Upper lobe of left lung (tissue), 6 donors: Measurements from ENCODE around the gene NHLRC2. TPM values are rescaled to one million over a fixed set of nuclear protein-coding genes. Genes with fewer than 3 reads are reported as not detected.
"Not testable (repeated sequence)": the region's sequence is repeated elsewhere in the genome, so short reads cannot be mapped to it uniquely, and the experiment has no call there.

Experiments used
- ATAC-seq, 2 donors: fragments of 200-7000 bp; cut with Tn5 transposase; one replicate each; pipeline ENCODE4 v1.9.1; 2022; ENCODE audit warnings: mild to moderate bottlenecking in 2 of 2, moderate library complexity in 2 of 2; ENCODE audit not compliant: low FRiP score in 2 of 2
- DNase-seq, 2 donors: peaks; one replicate each; pipeline ENCODE4 v3.0.0-alpha.2; 2019 to 2020
- H3K27ac ChIP-seq, 4 donors: fragments of 200-600 bp; sonication (generic); one replicate each; pipeline ENCODE4 v1.5.1; 2016 to 2019
- H3K27me3 ChIP-seq, 4 donors: fragments of 200-600 bp; sonication (generic); one replicate each; pipeline ENCODE4 v1.5.1; 2017 to 2019
- H3K36me3 ChIP-seq, 4 donors: fragments of 200-600 bp; sonication (generic); one replicate each; pipeline ENCODE4 v1.5.1; 2016 to 2019
- H3K4me1 ChIP-seq, 4 donors: fragments of 200-600 bp; sonication (generic); one replicate each; pipeline ENCODE4 v1.5.1; 2018 to 2019
- H3K4me3 ChIP-seq, 4 donors: fragments of 200-600 bp; sonication (generic); one replicate each; pipeline ENCODE4 v1.5.1; 2017 to 2019; ENCODE audit warnings: mild to moderate bottlenecking in 2 of 4, moderate library complexity in 1 of 4
- H3K9me3 ChIP-seq, 4 donors: fragments of 200-600 bp; sonication (generic); one replicate each; pipeline ENCODE4 v1.5.1; 2018 to 2019
- EP300 ChIP-seq, 4 donors: sonication (generic); formaldehyde crosslinking; IDR thresholded peaks; one replicate each; pipeline ENCODE4 v1.5.1; 2017; ENCODE audit warnings: antibody characterized with exemption in 4 of 4, control low read depth in 2 of 4
- POLR2A ChIP-seq, 4 donors: fragments of 450-650 bp; IDR thresholded peaks; one replicate each; pipeline ENCODE4 v1.5.1; 2016 to 2017; ENCODE audit warnings: antibody characterized with exemption in 4 of 4, mild to moderate bottlenecking in 2 of 4
- POLR2AphosphoS5 ChIP-seq, 2 donors: sonication (generic); formaldehyde crosslinking; IDR thresholded peaks; one replicate each; pipeline ENCODE4 v1.5.1; 2017; ENCODE audit warnings: antibody characterized with exemption in 2 of 2
- WGBS, 2 donors: methylation state at CpG; one replicate each; pipeline ENCODE4 v1.1.5; 2017 to 2018; 5-methylcytosine and 5-hydroxymethylcytosine counted together
- total RNA-seq, 6 donors: library from RNA; depleted of rRNA in 4 of 6; stranded (reverse); fragments of >200 nt in 4 of 6; gene quantifications; one replicate each; pipeline versions ENCODE4 v1.1.0 to v1.2.1, GENCODE V29; 2016 to 2021
- TF ChIP-seq, protein P1 (sequence below), 6 experiments: fragments of 450-650 bp in 4 of 6; fragments of 200-600 bp in 2 of 6; sonication (generic) in 2 of 6; IDR thresholded peaks; one replicate each; pipeline ENCODE4 v1.5.1; 2016 to 2019; ENCODE audit warnings: antibody characterized with exemption in 6 of 6
- donor health status: DM: no; HTN: no; CAD: no; lungs with moderate emphysema.
- donor health status: DM: no; HTN: yes; CAD: no; lungs with severe emphysema.

Gene NHLRC2
- total RNA-seq = 10 to 100 TPM; 24.2 to 55.5 (median 39.7) TPM

DNA sequence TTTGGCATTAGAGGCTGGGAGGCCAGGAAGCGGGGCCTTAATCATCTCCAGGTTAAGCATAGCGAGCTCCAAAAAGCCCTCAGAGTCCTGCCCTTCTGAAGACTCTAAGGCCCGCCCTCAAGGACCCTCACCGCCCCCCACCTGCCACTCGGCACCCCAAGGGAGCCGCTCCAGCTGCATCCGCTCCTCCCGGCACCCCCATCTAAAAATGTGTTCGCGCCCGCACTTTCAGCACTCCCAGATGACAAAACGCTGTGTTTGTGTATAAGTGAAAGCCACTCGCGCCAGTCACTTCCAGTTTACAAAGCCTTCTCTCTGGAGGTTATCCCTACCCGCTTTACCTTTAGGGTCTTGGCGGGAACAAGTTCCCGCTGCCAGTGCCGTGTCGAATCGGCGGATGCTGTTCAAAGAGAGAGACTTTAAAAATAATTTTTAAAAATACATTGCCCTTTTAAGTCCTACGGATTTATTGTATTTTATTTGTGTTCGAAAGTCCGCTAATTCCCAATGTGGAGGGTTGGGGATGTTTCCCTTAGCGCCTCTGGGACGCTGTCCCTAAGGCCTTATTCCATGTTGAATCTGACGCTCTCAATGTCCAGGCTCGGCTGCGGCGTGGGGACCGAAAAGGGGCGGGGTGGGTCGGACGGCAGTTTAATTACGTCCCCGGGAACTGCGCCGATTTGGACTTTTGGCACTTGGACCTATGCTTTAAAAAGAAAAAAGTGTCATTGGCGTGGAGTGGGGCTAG is at the start of gene NHLRC2, which contains the start of gene DCLRE1A:
Gene NHLRC2, plus strand, starts transcription at position 649 of the 748 bp plus-strand sequence. CDS start 212 bp downstream, outside the sequence.
Gene DCLRE1A, minus strand, starts transcription at position 70 of the 748 bp plus-strand sequence. CDS start 900 bp downstream, outside the sequence.
- peaks cover 0 to 3% (median 0%) of the 10 kb centered on the region in 4 donors for H3K36me3 ChIP-seq
- H3K9me3 ChIP-seq = no peaks in the 10 kb centered on the region
- DNase-seq (peak; percentile 80 to 81), ATAC-seq (peak; percentile 92 to 95)
- peak within 1 kb of the TSS; percentile 46 to 86 (median 75) for H3K4me3 ChIP-seq
- H3K4me1 ChIP-seq = peaks cover 24 to 69% (median 39%) of the 10 kb centered on the region in 4 donors
- no peaks in the 10 kb centered on the region for H3K27me3 ChIP-seq
- 0% methylated on average over 34 to 39 of the region's 39 CpGs for WGBS, 2 donors
- peak within 1 kb of the TSS; percentile 92 to 97 (median 94) for H3K27ac ChIP-seq
- TF ChIP-seq POLR2AphosphoS5 (IDR thresholded peaks at IDR 0.05) (peak; percentile 22 to 35), EP300 (IDR thresholded peaks at IDR 0.05) (no peak), POLR2A (IDR thresholded peaks at IDR 0.05) (peak in 1 of 4 donors; percentile 50)

DNA sequence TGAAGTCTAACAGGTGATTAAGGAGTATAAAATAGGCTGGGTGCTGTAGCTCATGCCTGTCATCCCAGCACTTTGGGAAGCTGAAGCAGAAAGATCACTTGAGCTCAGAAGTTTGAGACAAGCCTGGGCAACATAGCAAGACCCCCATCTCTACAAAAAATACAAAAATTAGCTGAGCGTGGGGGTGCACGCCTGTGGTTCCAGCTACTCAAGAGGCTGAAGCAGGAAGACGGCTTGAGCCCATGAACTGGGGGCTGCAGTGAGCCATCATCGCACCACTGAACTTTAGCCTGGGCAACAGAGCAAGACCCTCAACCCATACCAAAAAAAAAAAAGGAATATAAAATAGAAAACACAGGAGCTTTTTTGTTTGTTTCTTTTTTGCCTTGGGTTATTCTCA is 48.0 kb upstream of the NHLRC2 start:
- ATAC-seq (no peak), DNase-seq (no peak)
- no peak overlapping the region for H3K4me3 ChIP-seq
- no peaks in the 10 kb centered on the region for H3K27me3 ChIP-seq
- H3K27ac ChIP-seq = no peak overlapping the region
- no peaks in the 10 kb centered on the region for H3K9me3 ChIP-seq
- TF ChIP-seq, protein P1, sequence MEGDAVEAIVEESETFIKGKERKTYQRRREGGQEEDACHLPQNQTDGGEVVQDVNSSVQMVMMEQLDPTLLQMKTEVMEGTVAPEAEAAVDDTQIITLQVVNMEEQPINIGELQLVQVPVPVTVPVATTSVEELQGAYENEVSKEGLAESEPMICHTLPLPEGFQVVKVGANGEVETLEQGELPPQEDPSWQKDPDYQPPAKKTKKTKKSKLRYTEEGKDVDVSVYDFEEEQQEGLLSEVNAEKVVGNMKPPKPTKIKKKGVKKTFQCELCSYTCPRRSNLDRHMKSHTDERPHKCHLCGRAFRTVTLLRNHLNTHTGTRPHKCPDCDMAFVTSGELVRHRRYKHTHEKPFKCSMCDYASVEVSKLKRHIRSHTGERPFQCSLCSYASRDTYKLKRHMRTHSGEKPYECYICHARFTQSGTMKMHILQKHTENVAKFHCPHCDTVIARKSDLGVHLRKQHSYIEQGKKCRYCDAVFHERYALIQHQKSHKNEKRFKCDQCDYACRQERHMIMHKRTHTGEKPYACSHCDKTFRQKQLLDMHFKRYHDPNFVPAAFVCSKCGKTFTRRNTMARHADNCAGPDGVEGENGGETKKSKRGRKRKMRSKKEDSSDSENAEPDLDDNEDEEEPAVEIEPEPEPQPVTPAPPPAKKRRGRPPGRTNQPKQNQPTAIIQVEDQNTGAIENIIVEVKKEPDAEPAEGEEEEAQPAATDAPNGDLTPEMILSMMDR (IDR thresholded peaks at IDR 0.05) = no peak
- TF ChIP-seq POLR2A (IDR thresholded peaks at IDR 0.05) = no peak
- no peak for TF ChIP-seq EP300 (IDR thresholded peaks at IDR 0.05)
- no peak for TF ChIP-seq POLR2AphosphoS5 (IDR thresholded peaks at IDR 0.05)
- no peaks in the 10 kb centered on the region for H3K36me3 ChIP-seq
- H3K4me1 ChIP-seq = no peaks in the 10 kb centered on the region
- 93 to 96% methylated on average over 4 of the region's 4 CpGs for WGBS, 2 donors

DNA sequence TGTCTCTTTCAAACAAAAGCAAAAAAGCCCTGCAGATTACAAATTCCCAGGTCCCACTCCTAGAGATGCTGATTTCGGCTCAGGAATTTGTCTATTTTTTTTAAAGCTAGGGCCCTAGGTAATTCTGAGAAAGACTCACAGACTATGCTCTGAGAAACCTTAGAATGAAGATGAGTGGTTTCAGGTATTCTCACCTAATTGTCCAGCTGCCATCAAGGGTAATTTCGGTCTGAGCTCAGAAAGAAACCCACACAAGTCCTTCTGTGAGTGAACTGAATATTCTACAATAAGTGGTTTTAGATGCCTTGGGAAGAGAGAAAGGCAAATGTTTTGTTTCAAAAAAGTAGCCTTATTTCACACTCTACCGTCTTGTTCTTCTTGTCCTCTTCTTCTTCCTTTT is 46.3 kb upstream of the NHLRC2 start:
- ATAC-seq (no peak), DNase-seq (no peak)
- Histone ChIP-seq H3K9me3 (no peaks in the 10 kb centered on the region), H3K4me1 (no peaks in the 10 kb centered on the region), H3K27me3 (no peaks in the 10 kb centered on the region), H3K4me3 (no peak overlapping the region), H3K36me3 (no peaks in the 10 kb centered on the region), H3K27ac (no peak overlapping the region)
- TF ChIP-seq, protein P1 (IDR thresholded peaks at IDR 0.05) = no peak
- no peak for TF ChIP-seq POLR2A (IDR thresholded peaks at IDR 0.05)
- TF ChIP-seq EP300 (IDR thresholded peaks at IDR 0.05) = no peak
- TF ChIP-seq POLR2AphosphoS5 (IDR thresholded peaks at IDR 0.05) = no peak
- 85% methylated on average over 3 of the region's 3 CpGs for WGBS, 2 donors

DNA sequence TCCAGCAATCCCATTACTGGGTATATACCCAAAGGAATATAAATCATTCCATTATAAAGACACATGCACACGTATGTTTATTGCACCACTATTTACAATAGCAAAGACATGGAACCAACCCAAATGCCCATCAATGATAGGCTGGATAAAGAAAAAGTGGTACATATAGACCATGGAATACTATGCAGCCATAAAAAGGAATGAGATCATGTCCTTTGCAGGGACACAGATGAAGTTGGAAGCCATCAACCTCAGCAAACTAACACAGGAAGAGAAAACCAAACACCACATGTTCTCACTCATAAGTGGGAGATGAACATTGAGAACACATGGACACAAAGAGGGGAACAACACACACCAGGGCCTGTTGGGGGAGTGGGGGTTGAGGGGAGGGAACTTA is 39.8 kb upstream of the NHLRC2 start:
- H3K9me3 ChIP-seq, H3K4me1 ChIP-seq, DNase-seq, H3K27me3 ChIP-seq, H3K4me3 ChIP-seq, ATAC-seq, H3K36me3 ChIP-seq, H3K27ac ChIP-seq: not testable (repeated sequence)
- WGBS, 2 donors = 89 to 100% methylated on average over 1 of the region's 1 CpG

- Histone ChIP-seq H3K4me1 (no peaks in the 10 kb centered on the region), H3K27me3 (no peaks in the 10 kb centered on the region), H3K9me3 (no peaks in the 10 kb centered on the region), H3K36me3 (no peaks in the 10 kb centered on the region), H3K27ac (no peak overlapping the region), H3K4me3 (no peak overlapping the region)
- DNase-seq (no peak), ATAC-seq (peak in 1 of 2 donors; percentile 34)
- 92 to 95% methylated on average over 4 of the region's 4 CpGs for WGBS, 2 donors
- TF ChIP-seq, protein P1 (IDR thresholded peaks at IDR 0.05) = no peak
- TF ChIP-seq POLR2AphosphoS5 (IDR thresholded peaks at IDR 0.05) (no peak), EP300 (IDR thresholded peaks at IDR 0.05) (no peak), POLR2A (IDR thresholded peaks at IDR 0.05) (no peak)
These were observed 34.5 kb upstream of the NHLRC2 start for GRCh38 chr10:113819989-113820388.
